Measurements from ENCODE around the gene ZMAT5.

DNA sequence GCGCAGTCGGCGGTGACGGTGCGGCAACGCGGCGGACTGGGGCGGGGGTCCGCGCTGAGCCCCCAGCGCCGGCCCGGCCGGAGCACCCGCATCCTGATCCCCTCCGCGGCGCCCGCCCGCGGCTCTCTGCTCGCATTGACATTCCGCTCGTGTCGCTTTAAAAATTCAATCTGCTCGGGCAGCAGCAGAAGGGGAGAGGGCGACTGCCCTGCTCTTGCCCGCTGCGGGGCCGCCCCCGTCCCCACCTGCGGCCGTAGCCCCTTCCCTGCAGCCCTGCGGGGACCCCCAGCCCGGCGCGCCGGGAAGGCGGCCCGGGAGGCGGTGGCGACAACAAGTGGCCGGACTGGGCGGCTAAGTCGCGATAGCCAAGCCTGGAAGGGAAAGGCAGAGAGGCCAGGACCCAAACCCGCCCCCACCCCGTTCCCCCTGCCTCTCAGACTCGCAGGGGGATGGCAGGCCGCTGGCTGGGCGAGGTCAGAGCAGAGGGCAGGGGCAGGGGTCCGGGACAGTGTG is 45.9 kb downstream of the ZMAT5 start:
- TF ChIP-seq EZH2phosphoT487 (IDR thresholded peaks at IDR 0.05; ENCODE audit: low read length), result no peak
- no peak for TF ChIP-seq CTCF (IDR thresholded peaks at IDR 0.05; ENCODE audit: low read length)

Data from MM.1S (cell line).